Esophagus mucosa (tissue), 1 donor: ENCODE results near the gene POU3F3. TPM values are rescaled to one million over a fixed set of nuclear protein-coding genes. Genes with fewer than 3 reads are reported as not detected.

ENCODE experiments used
- ATAC-seq: fragments of 200-7000 bp; cut with Tn5 transposase; one replicate; pipeline ENCODE4 v1.9.1; 2020
- total RNA-seq: library from RNA; stranded (reverse); gene quantifications from one replicate; pipeline ENCODE4 v1.2.4, GENCODE V29; 2023
- donor health status: DM: yes; HTN: yes; CAD: no.

The POU3F3 gene
- total RNA-seq, 1 donor from 2014 or later, result not detected

GRCh38 chr2:104878863-104879512 is 25.1 kb downstream of the POU3F3 start:
- ATAC-seq, result no peak

- no peak for ATAC-seq
Measured at GRCh38 chr2:104880076-104880475, 26.2 kb downstream of the POU3F3 start.

- ATAC-seq, result no peak
Measured at GRCh38 chr2:104883357-104883756, 29.4 kb downstream of the POU3F3 start.

GRCh38 chr2:104885119-104885782 is 31.3 kb downstream of the POU3F3 start:
- ATAC-seq, result no peak

GRCh38 chr2:104887676-104888075 is 33.8 kb downstream of the POU3F3 start:
- no peak for ATAC-seq

- no peak for ATAC-seq
Measured at GRCh38 chr2:104888489-104889258, 34.8 kb downstream of the POU3F3 start.

- no peak for ATAC-seq
Measured at GRCh38 chr2:104889291-104889959, 35.5 kb downstream of the POU3F3 start.

GRCh38 chr2:104889960-104890684 is 36.2 kb downstream of the POU3F3 start:
- no peak for ATAC-seq

GRCh38 chr2:104890685-104891069 is 36.8 kb downstream of the POU3F3 start:
- no peak for ATAC-seq

- no peak for ATAC-seq
Measured at GRCh38 chr2:104891145-104891544, 37.2 kb downstream of the POU3F3 start.

GRCh38 chr2:104896446-104896845 is 42.5 kb downstream of the POU3F3 start:
- ATAC-seq, result no peak

GRCh38 chr2:104897515-104898184 is 43.7 kb downstream of the POU3F3 start:
- no peak for ATAC-seq

GRCh38 chr2:104900608-104901007 is 46.7 kb downstream of the POU3F3 start:
- no peak for ATAC-seq

GRCh38 chr2:104901037-104901881 is 47.3 kb downstream of the POU3F3 start:
- no peak for ATAC-seq

GRCh38 chr2:104902317-104902716 is 48.4 kb downstream of the POU3F3 start:
- no peak for ATAC-seq

Other genes starting within 250 kb of the POU3F3 start
- gene MRPS9, start 184.0 kb downstream of the POU3F3 start, total RNA-seq, result 21.2 TPM